ENCODE results near the gene REC8.

REC8 gene

GRCh38 chr14:24171422-24172260, at the start of gene REC8:
Gene REC8 (plus strand): TSS chr14:24172080. CDS start chr14:24172553, 473 bp downstream.
- TF ChIP-seq, protein P1, sequence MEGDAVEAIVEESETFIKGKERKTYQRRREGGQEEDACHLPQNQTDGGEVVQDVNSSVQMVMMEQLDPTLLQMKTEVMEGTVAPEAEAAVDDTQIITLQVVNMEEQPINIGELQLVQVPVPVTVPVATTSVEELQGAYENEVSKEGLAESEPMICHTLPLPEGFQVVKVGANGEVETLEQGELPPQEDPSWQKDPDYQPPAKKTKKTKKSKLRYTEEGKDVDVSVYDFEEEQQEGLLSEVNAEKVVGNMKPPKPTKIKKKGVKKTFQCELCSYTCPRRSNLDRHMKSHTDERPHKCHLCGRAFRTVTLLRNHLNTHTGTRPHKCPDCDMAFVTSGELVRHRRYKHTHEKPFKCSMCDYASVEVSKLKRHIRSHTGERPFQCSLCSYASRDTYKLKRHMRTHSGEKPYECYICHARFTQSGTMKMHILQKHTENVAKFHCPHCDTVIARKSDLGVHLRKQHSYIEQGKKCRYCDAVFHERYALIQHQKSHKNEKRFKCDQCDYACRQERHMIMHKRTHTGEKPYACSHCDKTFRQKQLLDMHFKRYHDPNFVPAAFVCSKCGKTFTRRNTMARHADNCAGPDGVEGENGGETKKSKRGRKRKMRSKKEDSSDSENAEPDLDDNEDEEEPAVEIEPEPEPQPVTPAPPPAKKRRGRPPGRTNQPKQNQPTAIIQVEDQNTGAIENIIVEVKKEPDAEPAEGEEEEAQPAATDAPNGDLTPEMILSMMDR (IDR thresholded peaks at IDR 0.05; ENCODE audit: unreplicated experiment in 3 of 3), result no peak
- H3K9me3 Mint-ChIP-seq, result no peaks in the 10 kb centered on the region
- peaks cover 36% of the 10 kb centered on the region for H3K36me3 Mint-ChIP-seq (ENCODE audit: low read depth)
- no peaks in the 10 kb centered on the region for H3K4me1 Mint-ChIP-seq
- peak within 1 kb of the TSS; percentile 68 to 95 (median 91) for H3K27ac Mint-ChIP-seq
- no peaks in the 10 kb centered on the region for H3K27me3 Mint-ChIP-seq (ENCODE audit: low read depth)
- H3K4me3 Mint-ChIP-seq, result peak within 1 kb of the TSS; percentile 89

- Mint-ChIP-seq H3K36me3 (ENCODE audit: low read depth) (peaks cover 54% of the 10 kb centered on the region), H3K27ac (no peak overlapping the region), H3K27me3 (ENCODE audit: low read depth) (no peaks in the 10 kb centered on the region), H3K4me1 (peaks cover 8% of the 10 kb centered on the region), H3K4me3 (no peak overlapping the region), H3K9me3 (no peaks in the 10 kb centered on the region)
- TF ChIP-seq, protein P1 (IDR thresholded peaks at IDR 0.05; ENCODE audit: unreplicated experiment in 3 of 3), result no peak
Measured at GRCh38 chr14:24122416-24122815, 49.5 kb upstream of the REC8 start.

DNA sequence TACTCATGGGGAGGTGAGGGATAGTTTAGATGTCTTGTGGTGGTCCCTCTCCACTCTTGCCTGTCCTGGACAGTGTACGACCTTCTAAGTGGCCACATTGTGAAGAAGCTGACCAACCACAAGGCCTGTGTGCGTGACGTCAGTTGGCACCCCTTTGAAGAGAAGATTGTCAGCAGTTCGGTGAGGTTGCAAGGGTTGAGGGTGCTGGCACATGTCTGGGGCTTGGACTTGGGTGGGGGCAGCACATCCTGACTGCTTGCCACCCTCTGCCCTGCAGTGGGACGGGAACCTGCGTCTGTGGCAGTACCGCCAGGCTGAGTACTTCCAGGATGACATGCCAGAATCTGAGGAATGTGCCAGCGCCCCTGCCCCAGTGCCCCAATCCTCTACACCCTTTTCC, 49.0 kb upstream of the REC8 start:
- H3K27me3 Mint-ChIP-seq (ENCODE audit: low read depth), result no peaks in the 10 kb centered on the region
- H3K9me3 Mint-ChIP-seq, result no peaks in the 10 kb centered on the region
- no peak overlapping the region for H3K27ac Mint-ChIP-seq
- TF ChIP-seq, protein P1 (IDR thresholded peaks at IDR 0.05; ENCODE audit: unreplicated experiment in 3 of 3), result no peak
- H3K36me3 Mint-ChIP-seq (ENCODE audit: low read depth), result peaks cover 49% of the 10 kb centered on the region
- H3K4me3 Mint-ChIP-seq, result no peak overlapping the region
- H3K4me1 Mint-ChIP-seq, result peaks cover 8% of the 10 kb centered on the region

GRCh38 chr14:24123424-24124417, 48.2 kb upstream of the REC8 start:
- no peak overlapping the region for H3K4me3 Mint-ChIP-seq
- TF ChIP-seq, protein P1 (IDR thresholded peaks at IDR 0.05; ENCODE audit: unreplicated experiment in 3 of 3), result no peak
- H3K27me3 Mint-ChIP-seq (ENCODE audit: low read depth), result no peaks in the 10 kb centered on the region
- no peak overlapping the region for H3K27ac Mint-ChIP-seq
- H3K4me1 Mint-ChIP-seq, result peaks cover 8% of the 10 kb centered on the region
- no peaks in the 10 kb centered on the region for H3K9me3 Mint-ChIP-seq
- H3K36me3 Mint-ChIP-seq (ENCODE audit: low read depth), result peaks cover 42% of the 10 kb centered on the region

- no peaks in the 10 kb centered on the region for H3K27me3 Mint-ChIP-seq (ENCODE audit: low read depth)
Measured at GRCh38 chr14:24126939-24127338, 44.9 kb upstream of the REC8 start.

More at GRCh38 chr14:24126939-24127338, 44.9 kb upstream of the REC8 start:
- H3K27ac Mint-ChIP-seq, result no peak overlapping the region
- no peaks in the 10 kb centered on the region for H3K9me3 Mint-ChIP-seq
- H3K36me3 Mint-ChIP-seq (ENCODE audit: low read depth), result peaks cover 19% of the 10 kb centered on the region
- H3K4me3 Mint-ChIP-seq, result no peak overlapping the region
- H3K4me1 Mint-ChIP-seq, result peaks cover 24% of the 10 kb centered on the region
- TF ChIP-seq, protein P1 (IDR thresholded peaks at IDR 0.05; ENCODE audit: unreplicated experiment in 3 of 3), result no peak

All from nephron (organoid).